ENCODE data around the gene BHMT2. TPM values are rescaled to one million over a fixed set of nuclear protein-coding genes. Genes with fewer than 3 reads are reported as not detected.

BHMT2 gene
- total and polyA plus RNA-seq, 2 donors (not counting 3 experiments of a cell fraction or from before 2014, with no cell fraction given): 0.71 to 0.92 TPM

DNA sequence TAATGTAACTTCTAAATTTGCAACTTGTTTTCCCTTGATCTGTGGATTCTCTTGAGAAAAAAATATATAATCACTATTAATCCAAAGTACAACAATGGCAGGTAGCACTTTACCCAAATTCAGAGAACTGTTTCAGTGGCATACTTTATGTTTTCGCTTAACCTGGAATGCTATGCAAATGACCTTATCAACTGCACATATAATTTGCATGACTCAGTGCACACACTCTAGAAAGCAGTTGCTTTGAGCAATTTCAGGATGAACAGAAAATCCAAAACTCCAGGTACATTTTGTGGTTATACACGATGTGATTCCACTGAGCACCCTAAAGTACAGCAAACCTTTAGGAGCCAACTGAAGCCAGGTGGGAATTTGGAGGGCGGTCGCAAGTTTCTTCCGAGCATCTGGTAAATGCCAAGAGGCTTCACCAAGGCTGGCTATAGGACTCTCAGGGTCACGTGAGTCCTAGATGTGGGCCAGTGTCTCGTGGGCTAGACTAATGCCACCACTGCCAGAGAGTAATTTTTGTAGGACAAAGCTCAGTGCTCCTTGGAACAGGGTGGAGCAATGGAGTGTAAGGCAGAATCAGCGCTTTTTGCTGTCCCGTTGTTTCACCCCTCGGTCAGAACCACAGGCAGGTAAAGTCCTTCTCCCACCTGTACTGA, 37.4 kb upstream of the BHMT2 start:
- H2AFZ ChIP-seq (ENCODE audit: low read depth, low read length): no peak overlapping the region

More for the DNA sequence above, 37.4 kb upstream of the BHMT2 start:
- no peaks in the 10 kb centered on the region for H3K9me3 ChIP-seq (replicated peaks; ENCODE audit: control insufficient read depth, insufficient read depth, low read length)
- ChIA-PET POLR2A (interaction anchor here (0.5 kb wide), 1 partner anchor 1797 kb away, joined by 3 read pairs; no protein-coding TSS in a partner anchor), CTCF (interaction anchor here (2.0 kb wide), 1 partner anchor 9 kb away, joined by 6 read pairs; no protein-coding TSS in a partner anchor)
- FAIRE-seq (no peak), DNase-seq (ENCODE audit: low read depth, low spot score) (no peak)
- H3K36me3 ChIP-seq (ENCODE audit: control insufficient read depth in 2 of 2, extremely low read depth in 1 of 2, insufficient read depth in 2 of 2, low read length in 2 of 2): no peaks in the 10 kb centered on the region
- no peak overlapping the region for H3K4me3 ChIP-seq (replicated peaks in 1 of 3; ENCODE audit: insufficient read depth in 1 of 3, low read depth in 1 of 3, low read length in 3 of 3)
- H3K9me1 ChIP-seq (replicated peaks; ENCODE audit: control insufficient read depth, extremely low read depth, insufficient read depth, low read length): no peaks in the 10 kb centered on the region
- TF ChIP-seq EZH2 (IDR thresholded peaks at IDR 0.05; ENCODE audit: borderline replicate concordance, low read depth, low read length, severe bottlenecking): no peak
- TF ChIP-seq, protein P1, sequence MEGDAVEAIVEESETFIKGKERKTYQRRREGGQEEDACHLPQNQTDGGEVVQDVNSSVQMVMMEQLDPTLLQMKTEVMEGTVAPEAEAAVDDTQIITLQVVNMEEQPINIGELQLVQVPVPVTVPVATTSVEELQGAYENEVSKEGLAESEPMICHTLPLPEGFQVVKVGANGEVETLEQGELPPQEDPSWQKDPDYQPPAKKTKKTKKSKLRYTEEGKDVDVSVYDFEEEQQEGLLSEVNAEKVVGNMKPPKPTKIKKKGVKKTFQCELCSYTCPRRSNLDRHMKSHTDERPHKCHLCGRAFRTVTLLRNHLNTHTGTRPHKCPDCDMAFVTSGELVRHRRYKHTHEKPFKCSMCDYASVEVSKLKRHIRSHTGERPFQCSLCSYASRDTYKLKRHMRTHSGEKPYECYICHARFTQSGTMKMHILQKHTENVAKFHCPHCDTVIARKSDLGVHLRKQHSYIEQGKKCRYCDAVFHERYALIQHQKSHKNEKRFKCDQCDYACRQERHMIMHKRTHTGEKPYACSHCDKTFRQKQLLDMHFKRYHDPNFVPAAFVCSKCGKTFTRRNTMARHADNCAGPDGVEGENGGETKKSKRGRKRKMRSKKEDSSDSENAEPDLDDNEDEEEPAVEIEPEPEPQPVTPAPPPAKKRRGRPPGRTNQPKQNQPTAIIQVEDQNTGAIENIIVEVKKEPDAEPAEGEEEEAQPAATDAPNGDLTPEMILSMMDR (IDR thresholded peaks at IDR 0.05; ENCODE audit: extremely low read depth in 1 of 2, insufficient read depth in 1 of 2, low read depth in 1 of 2, low read length in 2 of 2): no peak
- TF ChIP-seq JUN (IDR thresholded peaks at IDR 0.05; ENCODE audit: borderline replicate concordance, insufficient read depth, insufficient read length, low read depth): no peak
- no peak for TF ChIP-seq GATA2 (IDR thresholded peaks at IDR 0.05; ENCODE audit: insufficient read depth, insufficient read length, low read depth, low read length)
- TF ChIP-seq MAX (IDR thresholded peaks at IDR 0.05; ENCODE audit: insufficient read depth, insufficient read length): no peak
- TF ChIP-seq FOS (IDR thresholded peaks at IDR 0.05; ENCODE audit: borderline replicate concordance, insufficient read depth, low read length): no peak
- no peak for TF ChIP-seq POLR2AphosphoS5 (IDR thresholded peaks at IDR 0.05; ENCODE audit: insufficient read depth, low read depth, low read length)
- TF ChIP-seq POLR2A (IDR thresholded peaks at IDR 0.05; ENCODE audit: low read depth, low read length): no peak
- TF ChIP-seq MYC (IDR thresholded peaks at IDR 0.05; ENCODE audit: low read depth, low read length): no peak
- no peaks in the 10 kb centered on the region for H3K79me2 ChIP-seq (ENCODE audit: control insufficient read depth, insufficient read depth, low read length)
- H3K9ac ChIP-seq (replicated peaks; ENCODE audit: extremely low read depth, insufficient read depth, low read length): no peak overlapping the region
- H3K27me3 ChIP-seq (ENCODE audit: control insufficient read depth in 2 of 2, insufficient read depth in 2 of 2, low read length in 2 of 2): peaks cover 1 to 2% of the 10 kb centered on the region in 2 experiments
- no TSS peak for BruUV-seq (replicated peaks)
- no peaks in the 10 kb centered on the region for H4K20me1 ChIP-seq (replicated peaks; ENCODE audit: control insufficient read depth, extremely low read depth, insufficient read depth, low read length)
- dilution Hi-C loops (cut with MboI; ENCODE audit: extremely low pct_ligation_motif_present, low sequenced_read_pairs): no loop called here
- intact Hi-C loops (cut with micrococcal nuclease): no loop called here
- no peak overlapping the region for H3K4me2 ChIP-seq (ENCODE audit: insufficient read depth, low read length)
- H3K27ac ChIP-seq (ENCODE audit: insufficient read depth, low read depth, low read length): no peak overlapping the region
- H3K4me1 ChIP-seq (ENCODE audit: control insufficient read depth, extremely low read depth, insufficient read depth, low read length): no peaks in the 10 kb centered on the region
